GM10248 (cell line): ENCODE results near the gene BPIFA3.
"Not testable (repeated sequence)": the region's sequence is repeated elsewhere in the genome, so short reads cannot be mapped to it uniquely, and the experiment has no call there.

ENCODE experiments used
- CTCF ChIA-PET: fragments of 300-600 bp; sonication (Branson Sonifier 250); formaldehyde crosslinking; extraction: SDS; loops from one replicate; lab custom pipeline; 2021; ENCODE audit warnings: antibody characterized with exemption; lab: Yijun Ruan, JAX
- POLR2A ChIA-PET: fragments of 350-650 bp; sonication (Branson Sonifier 250); formaldehyde crosslinking; extraction: SDS; loops from one replicate; lab custom pipeline; 2020; ENCODE audit warnings: antibody characterized with exemption; lab: Yijun Ruan, JAX
- DNase-seq: peaks from one replicate; pipeline ENCODE4 v3.0.0; 2012; ENCODE audit errors: extremely low spot score
- CTCF ChIP-seq: IDR thresholded peaks from 2 replicates; pipeline ENCODE4 v1.5.1; 2012; ENCODE audit warnings: mild to moderate bottlenecking, low read depth; ENCODE audit errors: extremely low read depth, missing control alignments, control extremely low read depth

Gene BPIFA3

GRCh38 chr20:33177866-33178265, 39.3 kb upstream of the BPIFA3 start:
- no peak for DNase-seq
- TF ChIP-seq CTCF: no peak
- ChIA-PET CTCF (interaction anchor here (1.3 kb wide), 1 partner anchor 15 kb away, joined by 3 read pairs; no protein-coding TSS in a partner anchor), POLR2A (no interaction called here)

GRCh38 chr20:33178726-33179125, 38.4 kb upstream of the BPIFA3 start:
- CTCF ChIA-PET: interaction anchor here (1.1 to 1.3 kb wide), 2 partner anchors 10 to 14 kb away, joined by 3 read pairs; no protein-coding TSS in a partner anchor
- POLR2A ChIA-PET: no interaction called here
- no peak for DNase-seq
- no peak for TF ChIP-seq CTCF

- ChIA-PET POLR2A (no interaction called here), CTCF (interaction anchor here (0.7 kb wide), 1 partner anchor 19 kb away, joined by 3 read pairs; no protein-coding TSS in a partner anchor)
- DNase-seq: no peak
- TF ChIP-seq CTCF: no peak
These were observed 37.0 kb upstream of the BPIFA3 start for GRCh38 chr20:33180169-33180568.

GRCh38 chr20:33181482-33182093, 35.6 kb upstream of the BPIFA3 start:
- ChIA-PET CTCF (no interaction called here), POLR2A (no interaction called here)
- TF ChIP-seq CTCF: no peak
- no peak for DNase-seq

GRCh38 chr20:33183312-33183711, 33.8 kb upstream of the BPIFA3 start:
- ChIA-PET CTCF (no interaction called here), POLR2A (no interaction called here)
- DNase-seq: no peak
- no peak for TF ChIP-seq CTCF

GRCh38 chr20:33185031-33185590, 32.0 kb upstream of the BPIFA3 start:
- POLR2A ChIA-PET, CTCF ChIA-PET, DNase-seq: not testable (repeated sequence)

GRCh38 chr20:33187491-33187890, 29.7 kb upstream of the BPIFA3 start:
- ChIA-PET POLR2A (no interaction called here), CTCF (interaction anchor here (1.4 kb wide), 1 partner anchor 31 kb away, joined by 3 read pairs; no protein-coding TSS in a partner anchor)
- no peak for TF ChIP-seq CTCF
- no peak for DNase-seq
